HFFc6 (cell line): ENCODE results near the gene NR6A1. TPM values are rescaled to one million over a fixed set of nuclear protein-coding genes. Genes with fewer than 3 reads are reported as not detected.

Source experiments
- DNase-seq: peaks from one replicate; pipeline ENCODE4 v3.0.0-alpha.2; 2018
- H3K27ac Mint-ChIP-seq: 2 replicates; pipeline ENCODE4 v1.8.0; 2020; ENCODE audit warnings: mild to moderate bottlenecking, mixed read lengths
- H3K27me3 Mint-ChIP-seq: 2 replicates; pipeline ENCODE4 v1.8.0; 2021; ENCODE audit warnings: mild to moderate bottlenecking, moderate library complexity, mixed read lengths; ENCODE audit not compliant: insufficient read depth
- H3K36me3 Mint-ChIP-seq: 2 replicates; pipeline ENCODE4 v1.8.0; 2021; ENCODE audit warnings: low read depth, mixed read lengths
- H3K4me1 Mint-ChIP-seq: 2 replicates; pipeline ENCODE4 v1.8.0; 2020; ENCODE audit warnings: low read depth, mixed read lengths
- H3K4me3 Mint-ChIP-seq: 2 replicates; pipeline ENCODE4 v1.8.0; 2020; ENCODE audit warnings: mild to moderate bottlenecking, moderate library complexity, mixed read lengths
- H3K9me3 Mint-ChIP-seq: 2 replicates; pipeline ENCODE4 v1.8.0; 2020; ENCODE audit warnings: mild to moderate bottlenecking, mixed read lengths
- total RNA-seq, 6 experiments: library from RNA; stranded (reverse); fragmentation: NEBNext Ultra II Directional; extraction: Animal tissue kit (Norgen Biotek cat#: 25700); gene quantifications; 2 replicates in 1 of 6; 3 replicates in 5 of 6; pipeline ENCODE4 v1.2.3, GENCODE V29; 2021
- TF ChIP-seq, protein P1 (sequence below): fragments of 200-600 bp; sonication (generic); IDR thresholded peaks from 2 replicates; pipeline ENCODE4 v1.5.0; 2021; ENCODE audit warnings: antibody characterized with exemption, mild to moderate bottlenecking

NR6A1 gene
- total RNA-seq, 6 experiments from 2014 or later: 0.05 to 0.26 (median 0.13) TPM

DNA sequence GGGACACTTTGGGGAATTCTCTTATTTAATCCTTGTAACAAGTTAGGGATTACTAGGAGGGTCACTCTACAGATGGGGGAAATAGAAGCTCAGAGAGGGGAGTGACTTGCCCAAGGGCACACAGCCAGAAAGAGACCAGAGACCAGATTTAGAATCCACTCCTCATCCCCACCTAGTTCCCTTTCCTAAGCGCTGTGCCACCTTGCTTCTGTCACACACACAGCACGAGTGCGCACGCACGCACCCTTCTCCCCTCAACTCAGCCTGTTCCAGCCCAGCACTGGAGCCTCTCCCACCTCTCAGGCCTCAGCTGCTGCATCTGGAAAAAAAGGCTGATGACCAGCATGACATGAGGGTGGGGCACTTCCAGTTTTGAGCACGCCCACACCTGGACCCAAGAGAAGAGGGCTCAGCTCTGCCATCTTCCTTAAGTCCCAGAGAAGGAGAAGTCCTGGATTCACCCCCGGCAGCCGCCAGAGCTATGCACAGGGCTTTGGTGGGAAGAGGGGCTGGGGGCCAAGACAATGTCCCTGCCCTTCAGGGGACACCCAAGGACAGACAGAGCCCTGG, 282.4 kb downstream of the NR6A1 start:
- H3K4me1 Mint-ChIP-seq: no peaks in the 10 kb centered on the region
- H3K4me3 Mint-ChIP-seq: no peak overlapping the region
- no peak for DNase-seq
- peaks cover 45% of the 10 kb centered on the region for H3K27me3 Mint-ChIP-seq
- no peak overlapping the region for H3K27ac Mint-ChIP-seq
- TF ChIP-seq, protein P1, sequence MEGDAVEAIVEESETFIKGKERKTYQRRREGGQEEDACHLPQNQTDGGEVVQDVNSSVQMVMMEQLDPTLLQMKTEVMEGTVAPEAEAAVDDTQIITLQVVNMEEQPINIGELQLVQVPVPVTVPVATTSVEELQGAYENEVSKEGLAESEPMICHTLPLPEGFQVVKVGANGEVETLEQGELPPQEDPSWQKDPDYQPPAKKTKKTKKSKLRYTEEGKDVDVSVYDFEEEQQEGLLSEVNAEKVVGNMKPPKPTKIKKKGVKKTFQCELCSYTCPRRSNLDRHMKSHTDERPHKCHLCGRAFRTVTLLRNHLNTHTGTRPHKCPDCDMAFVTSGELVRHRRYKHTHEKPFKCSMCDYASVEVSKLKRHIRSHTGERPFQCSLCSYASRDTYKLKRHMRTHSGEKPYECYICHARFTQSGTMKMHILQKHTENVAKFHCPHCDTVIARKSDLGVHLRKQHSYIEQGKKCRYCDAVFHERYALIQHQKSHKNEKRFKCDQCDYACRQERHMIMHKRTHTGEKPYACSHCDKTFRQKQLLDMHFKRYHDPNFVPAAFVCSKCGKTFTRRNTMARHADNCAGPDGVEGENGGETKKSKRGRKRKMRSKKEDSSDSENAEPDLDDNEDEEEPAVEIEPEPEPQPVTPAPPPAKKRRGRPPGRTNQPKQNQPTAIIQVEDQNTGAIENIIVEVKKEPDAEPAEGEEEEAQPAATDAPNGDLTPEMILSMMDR: no peak
- no peaks in the 10 kb centered on the region for H3K36me3 Mint-ChIP-seq
- H3K9me3 Mint-ChIP-seq: no peaks in the 10 kb centered on the region

DNA sequence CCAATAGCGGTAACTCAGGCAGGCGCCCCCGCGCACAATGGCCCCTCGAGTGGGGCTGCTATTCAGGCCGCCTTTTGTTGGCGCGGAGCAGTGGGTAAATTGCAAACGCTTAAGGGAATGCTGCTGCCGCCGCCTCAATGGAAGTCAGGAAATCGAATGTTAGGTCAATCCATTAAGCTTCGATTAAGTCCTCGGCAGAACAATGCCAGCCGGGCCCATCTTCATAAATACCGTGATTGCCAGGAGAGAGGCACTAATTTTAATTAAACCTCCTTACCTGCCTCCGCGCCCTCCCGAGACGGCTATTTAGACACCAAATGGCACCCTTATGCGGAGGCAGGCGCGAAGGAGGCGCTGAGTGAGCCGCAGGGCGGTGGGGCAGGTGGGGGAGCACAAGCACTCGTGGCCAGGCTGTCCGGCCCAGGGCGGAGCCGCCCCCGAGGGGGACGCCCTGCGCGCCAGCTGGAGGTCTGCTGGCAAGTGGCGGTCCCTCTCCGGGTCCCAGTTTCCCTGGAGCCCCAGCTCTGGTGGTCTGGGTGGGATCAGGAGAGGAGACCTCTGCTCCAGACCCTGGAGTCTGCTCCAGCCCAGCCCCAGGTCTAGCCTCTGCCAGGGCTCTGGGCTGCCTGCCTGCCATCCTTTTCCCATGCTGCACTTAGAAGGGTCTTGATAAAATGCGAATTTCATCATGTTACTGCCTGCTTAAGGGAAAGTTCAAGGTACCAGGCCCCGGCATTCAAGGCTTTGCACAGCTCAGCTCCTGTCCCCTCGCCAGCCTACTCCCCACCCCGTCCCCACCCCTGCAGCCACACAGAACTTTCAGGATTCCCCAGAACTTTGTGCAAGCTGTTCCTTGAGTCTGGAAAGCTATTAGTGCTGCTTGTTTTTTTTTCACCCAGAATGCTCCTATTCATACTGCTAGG, 283.6 kb downstream of the NR6A1 start:
- Mint-ChIP-seq H3K27ac (no peak overlapping the region), H3K4me3 (no peak overlapping the region), H3K9me3 (no peaks in the 10 kb centered on the region), H3K36me3 (no peaks in the 10 kb centered on the region), H3K27me3 (peaks cover 49% of the 10 kb centered on the region), H3K4me1 (no peaks in the 10 kb centered on the region)
- DNase-seq: no peak
- TF ChIP-seq, protein P1: no peak

DNA sequence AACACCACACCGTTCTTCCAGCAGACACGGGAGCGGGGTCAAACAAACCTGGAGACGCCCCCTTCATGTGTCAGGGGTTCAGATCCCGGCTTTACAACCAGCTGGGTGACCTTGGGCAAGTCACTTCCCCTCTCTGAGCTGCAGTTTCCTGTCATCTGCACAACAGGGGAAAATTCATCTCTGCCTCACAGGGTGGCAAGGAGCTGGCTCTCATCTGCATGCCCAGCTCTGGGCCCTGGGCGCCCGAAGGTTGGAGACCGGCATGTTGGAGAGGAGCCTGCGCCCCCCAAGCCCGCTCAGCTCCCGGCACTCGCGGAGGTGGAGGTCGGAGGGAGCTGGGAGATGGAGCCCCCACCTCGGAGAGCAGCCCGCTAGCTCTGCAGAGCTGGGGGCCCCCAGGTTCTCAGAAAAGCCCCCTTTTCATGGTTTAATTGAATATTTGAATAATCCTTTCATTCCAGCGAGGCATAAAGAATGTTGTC, 284.3 kb downstream of the NR6A1 start:
- Mint-ChIP-seq H3K4me1 (no peaks in the 10 kb centered on the region), H3K36me3 (no peaks in the 10 kb centered on the region), H3K4me3 (no peak overlapping the region), H3K27ac (no peak overlapping the region), H3K9me3 (no peaks in the 10 kb centered on the region), H3K27me3 (peaks cover 45% of the 10 kb centered on the region)
- no peak for DNase-seq
- TF ChIP-seq, protein P1: no peak

DNA sequence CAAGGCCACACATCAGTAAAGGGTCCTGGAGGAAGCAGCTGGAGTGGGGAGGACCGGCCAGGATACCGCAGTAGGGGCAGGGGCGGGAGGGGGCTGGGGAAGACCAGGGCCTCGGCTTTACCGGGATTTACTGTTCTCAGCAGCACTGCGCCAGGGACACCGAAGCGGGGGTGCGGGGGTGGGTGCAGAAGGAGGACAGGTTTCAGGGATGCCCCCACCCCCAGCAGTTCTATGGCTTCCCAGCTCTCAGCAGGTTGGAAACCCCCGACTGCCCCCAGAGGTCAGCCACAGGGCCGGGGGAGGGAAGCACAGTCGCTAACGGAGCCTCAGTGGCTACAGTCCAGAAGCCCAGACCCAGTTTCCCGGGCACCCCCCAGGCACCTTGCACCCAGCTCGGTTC, 285.2 kb downstream of the NR6A1 start:
- Mint-ChIP-seq H3K4me1 (no peaks in the 10 kb centered on the region), H3K4me3 (no peak overlapping the region), H3K36me3 (no peaks in the 10 kb centered on the region), H3K9me3 (no peaks in the 10 kb centered on the region), H3K27me3 (peaks cover 44% of the 10 kb centered on the region), H3K27ac (no peak overlapping the region)
- no peak for DNase-seq
- TF ChIP-seq, protein P1: no peak

DNA sequence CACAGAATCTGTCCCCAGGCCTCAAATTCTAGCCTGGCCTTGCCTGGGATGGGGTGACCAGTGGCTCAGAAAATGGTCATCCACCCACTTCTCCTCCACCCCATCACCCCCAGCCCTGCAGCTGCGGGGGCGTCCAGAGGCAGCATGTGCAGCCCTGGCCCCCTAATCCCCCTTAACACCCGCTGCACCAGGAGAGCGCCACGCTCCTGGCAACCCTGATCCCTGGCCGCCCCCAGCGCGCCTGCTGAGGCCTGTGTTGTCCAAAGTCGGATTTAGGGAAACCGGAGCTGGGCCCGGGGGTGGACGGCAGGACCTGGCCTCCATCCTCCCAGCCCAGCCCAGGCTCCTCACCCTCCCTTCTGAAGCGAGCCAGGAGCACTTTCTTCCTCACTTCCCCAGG, 285.9 kb downstream of the NR6A1 start:
- Mint-ChIP-seq H3K4me3 (no peak overlapping the region), H3K4me1 (no peaks in the 10 kb centered on the region), H3K27me3 (peaks cover 44% of the 10 kb centered on the region), H3K36me3 (no peaks in the 10 kb centered on the region), H3K9me3 (no peaks in the 10 kb centered on the region), H3K27ac (no peak overlapping the region)
- TF ChIP-seq, protein P1: no peak
- no peak for DNase-seq
